Measurements from ENCODE around the gene TSGA10IP.

DNA sequence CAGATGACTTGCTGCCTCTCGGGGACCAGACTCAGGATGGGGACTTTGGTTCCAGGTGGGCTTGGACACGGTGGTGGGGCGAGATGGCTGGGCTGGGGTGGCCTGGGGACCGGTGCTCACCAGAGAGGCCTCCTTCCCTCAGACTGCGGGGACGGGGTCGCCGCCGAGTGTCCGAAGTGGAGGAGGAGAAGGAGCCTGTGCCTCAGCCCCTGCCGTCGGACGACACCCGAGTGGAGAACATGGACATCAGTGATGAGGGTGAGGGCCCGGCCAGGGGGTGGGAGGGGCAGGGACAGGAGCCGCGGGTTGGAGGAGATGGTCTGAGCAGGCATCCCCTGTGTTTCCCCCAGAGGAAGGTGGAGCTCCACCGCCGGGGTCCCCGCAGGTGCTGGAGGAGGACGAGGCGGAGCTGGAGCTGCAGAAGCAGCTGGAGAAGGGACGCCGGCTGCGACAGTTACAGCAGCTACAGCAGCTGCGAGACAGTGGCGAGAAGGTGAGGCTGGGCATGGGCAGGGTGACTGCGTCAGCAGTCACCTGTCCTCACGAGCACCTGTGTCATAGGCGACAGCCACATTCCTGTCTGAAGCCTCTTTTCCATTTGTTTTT, 22.2 kb downstream of the TSGA10IP start:
- no peak for TF ChIP-seq ZNF274 (IDR thresholded peaks at IDR 0.05; ENCODE audit: low read depth, low read length)
- no peak for TF ChIP-seq SUZ12 (IDR thresholded peaks at IDR 0.05; ENCODE audit: extremely low read depth, insufficient read depth, insufficient read length)
- no peak for TF ChIP-seq YY1 (IDR thresholded peaks at IDR 0.05; ENCODE audit: insufficient read depth, insufficient read length)
